Measurements from ENCODE around the gene CAGE1.

DNA sequence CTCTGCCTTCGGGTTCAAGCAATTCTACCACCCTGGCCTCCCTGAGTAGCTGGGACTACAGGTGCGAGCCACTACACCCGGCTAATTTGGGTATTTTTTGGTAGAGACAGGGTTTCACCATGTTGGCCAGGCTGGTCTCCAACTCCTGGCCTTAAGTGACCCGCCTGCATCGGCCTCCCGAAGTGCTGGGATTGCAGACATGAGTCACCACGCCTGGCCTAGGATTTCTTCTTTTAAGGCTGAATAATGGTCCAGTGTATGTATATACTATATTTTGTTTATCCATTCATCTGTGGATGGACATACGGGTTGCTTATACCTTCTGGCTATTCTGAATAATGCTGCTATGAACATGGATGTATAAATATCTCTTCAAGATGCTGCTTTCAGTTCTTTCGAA lies 17.2 kb upstream of the CAGE1 start:
- no peak for TF ChIP-seq POLR2A (IDR thresholded peaks at IDR 0.05)
- no peak for TF ChIP-seq EP300 (IDR thresholded peaks at IDR 0.05)

All from ovary (tissue), 1 donor.